DMS 273 treated with DMSO at 0.1 percent for 48 hours (cell line): ENCODE results near the gene TTLL1.
"Not testable (repeated sequence)": the region's sequence is repeated elsewhere in the genome, so short reads cannot be mapped to it uniquely, and the experiment has no call there.

ENCODE experiments used
- DNase-seq: peaks from one replicate; lab custom pipeline; 2025; lab: John Stamatoyannopoulos, UW

The TTLL1 gene

DNA sequence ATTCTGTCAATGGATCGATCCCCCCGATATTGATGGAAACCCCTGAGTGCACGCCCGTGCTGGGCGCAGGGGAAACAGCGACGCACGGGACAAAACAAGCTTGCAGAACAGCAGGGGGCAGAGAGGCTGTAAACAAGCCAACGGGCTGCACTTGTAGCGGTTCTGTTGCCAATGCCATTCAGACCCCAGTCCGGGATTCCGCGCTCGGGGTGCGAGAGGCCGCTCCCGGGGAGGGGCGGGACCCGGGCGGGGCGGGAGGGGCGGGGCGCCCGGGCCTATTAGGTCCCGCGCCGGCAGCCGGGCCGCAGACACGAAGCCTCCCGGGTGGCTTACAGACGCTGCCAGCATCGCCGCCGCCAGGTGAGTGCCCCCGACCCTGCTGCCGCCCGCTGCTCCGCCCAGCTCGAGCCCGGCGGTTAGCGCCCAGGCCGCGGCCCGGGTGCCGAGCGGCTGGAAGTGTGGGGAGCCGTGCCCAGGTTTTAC, 21.3 kb upstream of the TTLL1 start, which contains the start of gene BIK:
TSS of gene BIK (plus strand) at position 307 of the 483 bp plus-strand sequence. CDS start 13,273 bp downstream, outside the sequence.
- DNase-seq = no peak

DNA sequence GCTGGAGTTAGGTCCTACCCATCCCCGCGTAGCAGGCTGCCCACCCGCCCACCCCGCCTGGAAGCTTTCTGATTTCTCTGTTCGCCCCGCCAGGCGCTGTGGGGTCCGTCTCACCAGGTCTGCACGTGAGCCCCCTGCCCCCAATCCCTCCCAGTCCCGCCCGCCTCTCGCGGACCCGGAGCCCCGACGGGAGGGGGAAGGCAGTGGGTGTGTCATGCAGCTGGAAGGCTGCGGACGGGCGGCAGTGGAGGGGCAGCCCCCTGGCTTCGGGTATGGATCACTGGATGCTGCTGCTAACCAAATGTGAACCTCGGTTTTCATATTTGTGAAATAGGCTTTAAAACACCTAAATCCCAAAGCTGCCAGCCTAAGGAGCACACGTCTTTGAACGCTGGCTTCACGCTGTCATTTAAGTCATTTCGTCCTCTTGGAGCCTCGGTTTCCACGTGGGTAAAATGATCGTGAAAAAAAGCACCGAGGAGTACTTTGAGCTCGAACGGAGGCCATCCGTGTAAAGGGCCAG, 20.8 kb upstream of the TTLL1 start:
- DNase-seq = no peak

DNA sequence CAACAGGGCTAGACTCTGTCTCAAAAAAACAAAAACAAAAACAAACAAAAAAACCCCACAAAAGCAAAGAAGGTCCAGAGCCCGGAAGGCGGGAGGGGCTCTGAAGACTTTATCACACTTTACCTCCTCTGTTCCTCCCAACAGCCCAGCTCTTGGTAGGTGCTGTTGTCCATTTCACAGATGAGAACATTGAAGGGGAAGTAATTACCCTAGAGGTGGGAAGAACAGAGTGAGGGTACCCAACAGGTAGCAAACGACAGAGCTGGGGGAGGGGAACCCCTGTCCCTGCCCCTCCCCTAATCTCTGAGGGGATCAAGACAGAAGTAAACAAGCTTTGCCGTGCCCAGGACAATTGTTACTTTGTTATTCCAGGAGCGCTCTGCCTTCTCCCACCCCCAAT, 20.3 kb upstream of the TTLL1 start:
- DNase-seq = no peak

DNA sequence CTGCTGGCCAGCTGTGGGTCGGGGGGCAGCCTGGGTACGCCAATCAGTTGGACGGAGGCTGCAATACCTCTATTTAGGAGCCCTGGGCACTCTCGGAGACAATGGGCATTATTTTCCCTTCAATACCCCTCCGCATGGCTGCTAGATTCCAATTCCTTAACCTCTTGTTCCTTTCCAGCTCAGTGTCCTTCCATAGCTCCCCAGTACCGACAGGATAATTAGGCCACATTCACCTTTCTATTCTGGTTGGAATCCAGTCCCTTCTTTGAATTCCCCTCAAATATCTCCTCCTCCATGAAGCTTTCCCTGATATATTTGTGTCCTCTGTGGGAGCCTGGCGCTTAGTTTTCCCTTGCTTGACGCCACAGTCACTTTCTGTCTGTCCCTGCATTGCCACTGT, 17.1 kb upstream of the TTLL1 start:
- no peak for DNase-seq

DNA sequence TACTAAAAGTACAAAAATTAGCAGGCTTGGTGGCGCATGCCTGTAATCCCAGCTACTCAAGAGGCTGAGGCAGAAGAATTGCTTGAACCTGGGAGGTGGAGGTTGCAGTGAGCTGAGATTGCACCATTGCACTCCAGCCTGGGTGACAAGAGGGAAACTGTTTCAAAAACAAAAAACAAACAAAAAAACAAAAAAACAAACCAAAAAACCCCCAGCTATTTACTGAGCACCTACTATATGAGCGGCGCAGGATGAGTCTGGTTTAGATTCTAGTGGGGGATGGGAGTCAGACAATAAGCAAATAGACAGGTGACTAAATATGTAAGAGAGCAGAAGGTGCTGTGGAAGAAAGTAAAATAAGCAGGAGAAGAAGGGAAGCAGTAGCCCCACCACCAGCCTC, 15.8 kb upstream of the TTLL1 start:
- DNase-seq = not testable (repeated sequence)

DNA sequence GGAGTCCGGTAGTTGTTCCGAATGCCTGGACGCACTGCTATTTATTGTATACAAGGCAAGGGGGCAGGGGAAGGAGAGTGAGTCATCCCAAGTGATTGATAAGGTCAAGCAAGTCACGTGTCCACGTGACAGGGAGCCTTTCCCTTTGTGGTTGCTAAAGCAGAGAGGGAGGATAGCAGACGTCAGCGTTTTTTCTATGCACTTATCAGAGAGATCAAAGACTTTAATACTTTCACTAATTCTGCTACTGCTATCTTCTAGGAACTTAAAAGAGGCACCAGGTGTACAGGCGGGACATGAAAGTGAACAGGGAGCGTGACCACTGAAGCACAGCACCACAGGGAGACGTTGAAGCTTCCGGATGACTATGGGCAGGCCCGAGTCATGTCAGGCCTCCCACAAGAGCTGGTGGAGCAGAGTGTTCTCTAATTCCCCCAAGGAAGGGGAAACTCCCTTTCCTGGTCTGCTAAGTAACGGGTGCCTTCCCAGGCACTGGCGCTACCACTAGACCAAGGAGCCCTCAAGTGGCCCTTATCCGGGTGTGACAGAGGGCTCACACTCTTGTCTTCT, 14.9 kb upstream of the TTLL1 start:
- not testable (repeated sequence) for DNase-seq

DNA sequence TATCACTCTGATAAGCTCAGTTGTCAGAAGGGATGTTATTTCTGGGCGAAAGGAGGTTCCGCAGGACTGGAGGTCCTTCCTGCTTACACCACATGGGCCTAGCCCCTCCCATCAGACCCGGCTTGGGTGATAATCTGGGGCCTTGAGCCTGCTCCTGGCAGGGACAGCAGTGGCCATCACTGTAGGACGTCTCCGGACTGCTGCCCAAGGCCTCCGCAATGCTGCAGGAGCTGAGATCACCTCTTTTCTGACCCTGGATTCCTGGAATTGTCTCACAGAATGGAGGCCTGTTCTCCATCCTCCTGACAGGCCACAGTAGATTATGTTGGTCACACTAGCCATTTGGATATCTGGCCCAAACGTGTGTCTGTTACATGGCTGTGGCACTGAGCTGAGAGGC, 12.1 kb upstream of the TTLL1 start:
- no peak for DNase-seq

DNA sequence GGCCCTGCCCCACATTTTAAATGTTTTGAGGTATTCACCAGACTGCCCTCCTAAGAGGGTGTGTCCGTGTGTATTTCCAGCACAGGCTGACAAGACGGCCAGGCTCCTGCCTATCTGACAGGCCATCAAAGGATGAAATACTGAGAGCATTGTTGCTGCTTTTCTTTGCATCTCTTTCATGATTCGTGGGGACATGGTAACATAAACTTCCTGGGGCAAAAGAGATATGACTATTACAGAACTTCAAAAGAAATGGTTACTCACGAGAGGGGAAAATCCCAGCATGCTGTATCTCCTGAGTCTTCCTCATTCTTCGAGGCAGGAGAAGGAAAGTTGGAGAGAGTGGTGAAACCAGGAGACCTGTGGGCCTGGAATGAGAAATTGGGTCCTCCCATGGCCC, 11.0 kb upstream of the TTLL1 start:
- DNase-seq = no peak

DNA sequence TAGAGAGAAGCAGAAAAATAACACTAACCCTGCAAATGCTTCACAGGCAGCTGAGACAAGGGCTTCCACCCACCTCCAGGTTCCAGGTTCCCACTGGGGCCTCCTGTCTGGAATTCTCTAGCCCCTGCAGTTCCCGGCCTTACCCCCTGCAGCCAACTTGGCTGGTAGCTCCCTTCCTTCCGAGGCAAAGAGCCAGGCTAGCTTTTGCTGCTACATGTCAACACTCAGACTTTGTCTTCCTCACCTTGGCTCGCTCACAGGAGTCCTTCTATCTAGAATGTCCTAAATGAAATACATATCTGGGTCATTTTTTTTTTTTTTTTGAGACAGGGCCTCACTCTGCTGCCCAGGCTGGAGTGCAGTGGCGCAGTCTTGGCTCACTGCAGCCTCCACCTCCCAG, 9.9 kb upstream of the TTLL1 start:
- DNase-seq = no peak

DNA sequence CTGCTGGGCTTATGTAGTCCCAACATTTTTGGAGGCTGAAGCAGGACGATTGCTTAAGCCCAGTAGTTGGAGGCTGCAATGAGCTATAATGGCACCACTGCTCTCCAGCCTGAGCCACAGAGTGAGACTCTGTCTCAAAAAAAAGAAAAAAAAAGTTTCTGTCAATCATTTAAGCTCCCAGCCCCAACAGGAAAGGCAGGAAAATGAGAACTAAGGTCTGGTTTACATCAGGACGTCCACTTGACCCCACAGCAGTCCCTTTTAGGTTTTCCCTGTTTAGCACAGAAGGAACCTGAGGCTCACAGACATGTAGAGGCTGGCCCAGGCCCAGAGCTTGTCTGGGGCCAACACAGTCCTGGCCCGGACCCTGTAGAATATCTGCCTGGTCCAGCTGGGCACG, 9.2 kb upstream of the TTLL1 start:
- no peak for DNase-seq

DNA sequence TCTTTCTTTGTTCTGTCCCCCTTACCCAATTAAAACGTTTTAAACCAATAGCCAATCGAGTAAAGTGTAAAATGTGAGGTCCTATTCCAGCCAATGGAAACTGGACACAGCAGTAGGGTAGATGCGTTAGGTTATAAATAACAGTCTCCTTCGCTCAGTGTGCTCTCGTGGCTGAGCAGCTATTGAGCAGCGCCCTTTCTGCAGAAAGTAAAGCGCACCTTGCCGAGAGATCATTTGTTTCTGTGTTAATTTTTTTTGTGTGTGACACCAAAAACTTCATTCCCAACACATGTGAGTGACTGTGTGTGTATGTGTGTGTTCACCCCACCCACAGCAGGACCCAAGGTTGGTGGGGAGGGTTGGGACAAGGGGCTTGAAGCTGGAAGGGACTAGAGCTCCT, 7.2 kb upstream of the TTLL1 start:
- no peak for DNase-seq

DNA sequence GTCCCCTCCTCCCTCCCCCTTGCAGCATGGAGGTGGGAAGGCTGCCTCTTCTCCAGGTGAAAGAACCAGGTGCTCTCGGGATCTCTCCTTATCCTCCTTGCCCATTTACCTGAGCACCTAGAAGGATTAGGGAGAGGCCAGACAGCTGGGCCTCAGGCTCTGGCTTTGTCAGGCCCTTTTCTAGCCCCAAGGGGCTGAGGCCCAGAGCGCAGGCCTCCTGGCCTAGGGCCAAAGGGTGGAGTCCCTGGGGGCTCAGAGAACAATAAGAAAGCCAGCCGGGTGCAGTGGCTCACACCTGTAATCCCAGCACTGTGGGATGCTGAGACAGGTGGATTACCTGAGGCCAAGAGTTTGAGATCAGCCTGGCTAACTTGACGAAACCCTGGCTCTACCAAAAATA, 5.4 kb upstream of the TTLL1 start:
- no peak for DNase-seq

DNA sequence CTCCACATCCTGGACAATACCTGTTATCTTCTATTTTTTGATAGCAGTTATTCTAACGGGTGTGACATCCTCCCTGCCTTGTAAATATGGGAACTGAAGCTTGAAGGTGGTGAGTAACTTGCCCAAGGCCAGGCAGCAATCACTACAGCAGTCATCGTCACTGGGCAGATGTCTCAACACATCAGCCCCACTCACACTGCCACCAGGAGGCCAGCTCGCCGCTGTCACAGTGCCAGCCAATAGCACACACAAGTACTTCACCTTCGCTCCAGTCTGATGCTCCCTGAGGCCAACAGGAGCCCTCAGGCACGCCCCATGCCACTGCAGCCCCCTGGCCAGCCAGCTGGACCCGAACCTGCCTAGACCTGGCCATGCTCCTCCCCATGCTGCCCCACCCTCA, 4.9 kb upstream of the TTLL1 start:
- DNase-seq = no peak

DNA sequence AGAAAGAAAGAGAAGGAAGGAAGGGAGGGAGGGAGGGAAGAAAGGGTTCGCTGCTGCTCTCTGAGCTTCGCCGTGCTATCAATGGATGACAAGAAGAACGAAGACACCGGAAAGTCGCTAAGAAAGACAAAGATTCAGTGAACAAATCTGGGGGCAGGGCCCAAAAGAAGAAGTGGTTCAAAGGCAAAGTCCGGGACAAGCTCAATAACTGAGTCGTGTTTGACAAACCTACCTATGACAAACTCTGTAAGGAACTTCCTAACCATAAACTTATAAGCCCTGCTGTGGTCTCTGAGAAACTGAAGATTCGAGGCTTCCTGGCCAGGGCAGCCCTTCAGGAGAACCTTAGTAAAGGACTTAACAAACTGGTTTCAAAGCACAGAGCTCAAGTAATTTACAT, 2.9 kb upstream of the TTLL1 start:
- no peak for DNase-seq

DNA sequence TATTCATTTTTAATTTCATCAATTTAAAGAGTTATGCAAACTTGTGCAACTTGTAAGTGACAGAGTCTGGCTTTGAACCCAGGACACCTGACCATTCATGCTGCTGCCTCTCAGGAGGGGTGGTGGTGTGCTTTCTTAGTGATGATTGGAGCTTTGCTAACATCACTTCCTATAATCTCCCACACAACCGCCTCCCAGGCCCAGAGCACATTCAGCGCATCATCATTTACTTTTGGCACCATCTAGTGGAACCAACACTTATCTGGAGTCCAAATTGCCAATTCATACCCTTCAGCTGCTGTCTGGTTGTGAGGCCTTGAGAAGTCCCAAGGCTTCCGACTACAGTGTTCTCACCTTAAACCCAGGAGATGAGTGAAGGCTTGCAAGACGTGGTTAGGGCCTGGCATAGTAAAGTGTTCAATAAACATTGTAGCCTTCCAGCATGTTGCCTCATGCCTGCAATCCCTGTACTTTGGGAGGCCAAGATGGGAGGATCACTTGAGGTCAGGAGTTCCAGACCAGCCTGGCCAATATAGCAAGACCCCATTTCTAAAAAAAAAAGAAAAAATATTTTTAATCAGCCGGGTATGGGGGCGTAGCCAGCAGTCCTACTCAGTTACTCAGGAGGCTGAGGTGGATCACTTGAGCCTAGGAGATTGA, 1.1 kb upstream of the TTLL1 start:
- DNase-seq = peak; percentile 71

DNA sequence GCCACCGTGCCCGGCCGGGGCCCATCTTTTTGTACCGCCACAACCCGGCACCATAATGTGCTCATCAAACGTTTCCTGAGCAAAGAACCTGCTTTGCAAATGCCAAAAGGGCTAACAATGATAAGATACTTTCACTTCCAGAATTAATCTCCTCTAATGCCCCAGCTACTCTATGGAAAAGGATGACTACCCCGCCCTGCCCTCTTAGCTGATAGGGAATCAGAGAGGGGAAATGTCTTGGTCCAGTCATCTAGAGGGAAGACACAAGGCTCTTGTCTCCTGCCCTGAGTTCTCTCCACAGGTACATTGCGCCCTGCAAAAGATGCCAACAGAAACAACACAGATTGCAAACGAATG, 586 bp downstream of the TTLL1 start:
- DNase-seq = no peak

DNA sequence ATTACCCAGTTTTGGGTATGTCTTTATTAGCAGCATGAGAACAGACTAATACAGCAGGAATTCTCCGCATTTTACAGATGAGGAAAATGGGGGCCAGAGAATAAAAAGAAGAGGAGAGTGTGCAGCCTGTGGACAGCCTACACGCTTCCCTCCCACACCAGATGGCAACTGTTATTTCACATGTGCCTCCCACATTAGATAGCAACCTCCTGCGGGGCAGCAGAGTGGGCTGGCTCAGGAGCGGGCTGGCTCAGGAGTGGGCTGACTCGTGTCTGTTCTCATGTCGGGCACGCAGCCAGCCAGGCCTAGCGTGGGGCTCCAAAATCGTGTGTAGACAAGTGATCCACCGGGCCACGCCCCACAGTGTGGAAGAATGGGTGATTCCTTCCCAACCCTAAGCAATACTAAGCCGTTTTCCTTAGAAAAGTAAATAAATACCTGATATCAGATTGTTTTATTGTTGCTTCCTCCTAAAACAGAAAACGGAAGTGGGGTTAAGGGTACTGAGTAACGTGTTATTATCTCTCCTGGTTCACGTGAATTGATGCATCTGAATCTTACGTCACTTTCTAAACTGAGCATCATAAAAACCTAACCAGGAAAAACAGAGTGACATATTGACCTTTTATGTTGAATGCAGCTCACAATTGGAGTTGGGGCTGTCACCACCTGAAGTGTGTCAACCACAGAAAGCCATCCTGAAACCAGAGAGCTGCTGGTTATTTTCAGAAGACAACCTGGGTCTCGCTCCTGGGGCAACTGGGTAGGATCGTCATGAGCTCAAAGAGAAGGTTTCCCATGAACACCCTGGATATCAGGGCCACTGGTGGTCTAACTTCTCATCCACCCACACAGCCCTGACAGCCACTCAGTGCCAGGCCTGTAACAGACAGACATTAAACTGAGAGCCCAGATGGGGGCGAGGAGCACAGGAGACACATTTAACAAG, 3.3 kb downstream of the TTLL1 start:
- no peak for DNase-seq

DNA sequence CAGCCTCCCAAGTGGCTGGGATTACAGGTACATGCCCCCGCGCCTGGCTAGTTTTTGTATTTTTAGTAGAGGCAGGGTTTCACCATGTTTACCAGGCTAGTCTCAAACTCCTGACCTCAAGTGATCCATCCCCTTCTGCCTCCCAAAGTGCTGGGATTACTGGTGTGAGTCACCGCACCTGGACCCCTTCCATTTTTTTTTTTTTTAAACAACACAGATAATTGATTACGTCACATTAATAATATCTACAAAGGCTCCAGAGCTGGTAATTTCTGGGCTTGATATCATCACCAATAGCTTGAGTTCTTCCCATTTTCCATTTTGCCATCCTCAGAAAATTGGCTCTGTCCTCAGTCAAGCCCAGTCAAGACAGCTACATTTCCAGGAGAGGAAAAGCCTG, 7.2 kb downstream of the TTLL1 start:
- no peak for DNase-seq

DNA sequence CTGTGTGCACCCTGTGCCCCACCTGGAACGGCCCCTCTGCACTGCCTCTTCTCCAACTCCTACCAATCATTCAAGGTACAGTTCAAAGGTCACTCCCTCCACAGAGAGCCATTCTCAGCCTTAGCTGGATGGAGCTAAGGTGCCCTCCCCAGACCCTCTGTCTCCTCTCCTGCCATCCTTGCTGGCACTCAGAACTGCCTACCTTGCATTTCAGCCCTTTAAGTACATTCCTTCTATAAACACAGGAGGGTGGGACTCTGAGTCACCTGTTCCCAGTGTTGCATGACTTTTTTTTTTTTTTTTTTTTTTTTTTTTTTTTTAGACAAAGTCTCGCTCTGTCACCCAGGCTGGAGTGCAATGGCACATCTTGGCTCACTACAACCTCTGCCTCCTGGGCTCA, 8.6 kb downstream of the TTLL1 start:
- DNase-seq = no peak

DNA sequence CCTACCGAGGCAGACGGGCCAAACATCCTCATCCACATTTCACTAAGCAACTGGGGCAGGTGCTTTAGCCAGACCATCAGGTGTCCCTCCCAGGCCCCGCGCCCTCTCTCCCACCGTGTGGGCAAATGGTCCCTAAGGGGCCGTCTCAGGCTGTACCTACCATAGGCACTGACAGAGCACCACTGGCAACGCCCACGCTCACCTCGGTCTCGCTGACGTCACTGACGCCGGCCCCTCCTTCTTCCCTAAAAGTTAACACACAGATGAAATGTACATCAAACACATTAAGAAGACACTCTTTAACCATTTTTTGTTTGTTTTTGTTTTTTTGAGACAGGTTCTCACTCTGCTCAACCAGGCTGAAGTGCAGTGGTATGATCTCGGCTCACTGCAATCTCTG, 9.4 kb downstream of the TTLL1 start:
- DNase-seq = no peak

DNA sequence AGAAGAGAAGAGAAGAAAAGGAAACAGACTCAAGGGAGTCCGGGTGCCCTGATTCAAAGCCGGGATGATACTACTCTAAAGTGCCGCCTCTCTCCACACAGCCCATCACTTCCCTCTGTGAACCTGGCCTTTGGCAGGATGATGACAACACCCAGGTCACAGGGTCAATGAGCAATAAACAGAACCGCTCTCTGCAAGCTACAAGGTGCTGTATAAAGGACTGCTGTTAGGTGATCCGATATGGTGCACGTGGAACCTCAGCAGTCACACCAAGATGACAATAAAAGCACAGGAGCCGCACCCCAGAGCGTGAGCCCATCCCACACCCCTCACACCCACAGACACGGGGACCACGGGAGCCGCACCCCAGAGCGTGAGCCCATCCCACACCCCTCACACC, 10.7 kb downstream of the TTLL1 start:
- no peak for DNase-seq

DNA sequence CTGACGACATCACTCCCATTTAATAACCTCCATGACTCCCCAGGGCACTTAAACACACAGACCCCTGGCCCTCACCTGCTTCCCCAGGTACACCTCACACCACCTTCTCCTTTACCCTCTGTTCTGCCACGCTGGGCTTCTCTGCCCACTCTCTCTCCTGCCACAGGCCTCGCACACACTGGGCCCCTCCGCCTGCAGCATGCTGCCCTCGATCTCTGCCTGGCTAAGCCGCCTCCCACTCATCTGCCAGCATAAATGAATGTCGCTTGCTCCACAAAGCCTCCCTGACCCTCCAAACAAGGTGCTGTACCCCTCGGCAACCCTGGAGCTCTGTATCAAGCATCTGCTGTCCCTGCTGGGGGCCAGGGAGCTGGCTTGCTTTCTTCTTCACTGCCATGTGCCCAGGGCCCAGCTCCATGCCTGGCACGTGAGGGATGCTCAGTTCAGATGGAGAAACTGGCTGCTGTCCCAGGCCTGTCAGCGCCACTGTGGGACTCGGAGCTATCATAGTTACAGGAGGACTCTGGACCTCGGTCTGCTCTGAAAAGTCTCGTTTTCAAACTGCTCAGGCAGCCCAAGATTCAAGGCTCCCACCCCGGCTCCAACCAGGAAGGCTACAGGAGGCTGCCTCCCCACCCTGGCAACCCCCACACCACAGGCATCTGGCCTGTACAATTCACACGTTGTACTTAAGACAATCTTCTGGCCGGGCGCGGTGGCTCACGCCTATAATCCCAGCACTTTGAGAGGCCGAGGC, 11.9 kb downstream of the TTLL1 start:
- no peak for DNase-seq
